Progenitor cell of endocrine pancreas (in vitro differentiated cells): ENCODE results near the gene ALAS1. TPM values are rescaled to one million over a fixed set of nuclear protein-coding genes. Genes with fewer than 3 reads are reported as not detected.

Experiments
- DNase-seq: peaks from one replicate; pipeline ENCODE4 v3.0.0; 2021; ENCODE audit warnings: low spot score; ENCODE audit not compliant: unreplicated experiment
- H3K27ac Mint-ChIP-seq: 2 replicates; pipeline ENCODE4 v1.8.0; 2021; ENCODE audit warnings: mild to moderate bottlenecking, moderate library complexity, mixed read lengths
- H3K27me3 Mint-ChIP-seq: 2 replicates; pipeline ENCODE4 v1.8.0; 2021; ENCODE audit warnings: mixed read lengths
- H3K36me3 Mint-ChIP-seq: 2 replicates; pipeline ENCODE4 v1.8.0; 2022; ENCODE audit warnings: mixed read lengths; ENCODE audit not compliant: insufficient read depth
- H3K4me1 Mint-ChIP-seq: 2 replicates; pipeline ENCODE4 v1.8.0; 2021; ENCODE audit warnings: low read depth, mixed read lengths
- H3K4me3 Mint-ChIP-seq: 2 replicates; pipeline ENCODE4 v1.8.0; 2021; ENCODE audit warnings: low read depth, mild to moderate bottlenecking, moderate library complexity, mixed read lengths
- H3K9me3 Mint-ChIP-seq: 2 replicates; pipeline ENCODE4 v1.8.0; 2021; ENCODE audit warnings: low read depth, mixed read lengths
- CTCF ChIP-seq: fragments of 200-600 bp; sonication (generic); IDR thresholded peaks from one replicate; pipeline ENCODE4 v1.5.0; 2021; ENCODE audit warnings: antibody characterized with exemption, mild to moderate bottlenecking; ENCODE audit not compliant: unreplicated experiment
- total RNA-seq: library from RNA; stranded (reverse); gene quantifications from 2 replicates; pipeline ENCODE4 v1.2.1, GENCODE V29; 2021

Gene ALAS1
- total RNA-seq, 1 donor from 2014 or later = 32.2 TPM

DNA sequence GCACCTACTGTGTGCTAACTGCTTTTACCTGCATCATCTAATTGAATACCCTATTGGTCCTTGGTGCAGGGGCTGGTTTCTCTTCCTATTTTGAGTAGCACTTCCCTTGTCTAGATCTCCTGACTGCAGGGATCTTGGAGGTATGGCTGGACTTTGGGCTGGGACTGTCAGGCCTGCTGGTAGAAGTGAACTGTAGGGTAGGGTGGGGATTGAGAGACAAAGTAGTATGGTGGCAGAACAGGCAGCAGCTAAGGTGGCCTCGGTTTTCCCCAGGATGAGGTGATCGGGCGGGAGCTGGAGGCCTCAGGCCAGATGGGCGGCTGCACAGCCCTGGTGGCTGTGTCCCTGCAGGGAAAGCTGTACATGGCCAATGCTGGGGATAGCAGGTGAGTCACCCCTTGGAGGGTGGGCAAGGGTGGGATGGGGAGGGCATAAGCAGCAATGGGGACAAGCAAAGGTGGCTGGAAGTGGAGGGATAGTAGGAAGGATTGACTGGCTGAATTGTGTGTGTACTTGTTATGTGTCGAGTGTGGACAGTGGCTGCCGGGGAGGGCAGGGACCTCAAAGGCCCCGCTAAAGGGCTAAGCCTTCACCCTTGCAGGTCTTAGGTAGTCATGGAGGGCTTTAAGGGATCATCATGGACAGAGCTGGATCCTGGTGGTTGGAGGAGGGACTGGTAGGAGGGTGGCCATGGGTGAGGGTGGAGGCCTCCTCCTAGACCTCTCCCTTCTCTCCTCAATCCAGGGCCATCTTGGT lies 49.6 kb downstream of the ALAS1 start:
- H3K36me3 Mint-ChIP-seq = peaks cover 6% of the 10 kb centered on the region
- no peaks in the 10 kb centered on the region for H3K9me3 Mint-ChIP-seq
- peaks cover 32% of the 10 kb centered on the region for H3K27me3 Mint-ChIP-seq
- H3K4me3 Mint-ChIP-seq = no peak overlapping the region
- H3K4me1 Mint-ChIP-seq = no peaks in the 10 kb centered on the region
- no peak for TF ChIP-seq CTCF
- no peak for DNase-seq
- no peak overlapping the region for H3K27ac Mint-ChIP-seq

- H3K4me3 Mint-ChIP-seq = no peak overlapping the region
- H3K36me3 Mint-ChIP-seq = peaks cover 8% of the 10 kb centered on the region
- H3K4me1 Mint-ChIP-seq = no peaks in the 10 kb centered on the region
- no peak for DNase-seq
- no peak for TF ChIP-seq CTCF
- H3K27me3 Mint-ChIP-seq = peaks cover 31% of the 10 kb centered on the region
- H3K9me3 Mint-ChIP-seq = no peaks in the 10 kb centered on the region
- H3K27ac Mint-ChIP-seq = no peak overlapping the region
Observed at GRCh38 chr3:52248165-52248541, 50.2 kb downstream of the ALAS1 start.

GRCh38 chr3:52248816-52249547 lies 51.0 kb downstream of the ALAS1 start:
- DNase-seq = no peak
- TF ChIP-seq CTCF = no peak
- peaks cover 11% of the 10 kb centered on the region for H3K36me3 Mint-ChIP-seq
- no peaks in the 10 kb centered on the region for H3K4me1 Mint-ChIP-seq
- no peaks in the 10 kb centered on the region for H3K9me3 Mint-ChIP-seq
- no peak overlapping the region for H3K4me3 Mint-ChIP-seq
- H3K27me3 Mint-ChIP-seq = peaks cover 26% of the 10 kb centered on the region
- peak overlapping the region; percentile 76 for H3K27ac Mint-ChIP-seq

DNA sequence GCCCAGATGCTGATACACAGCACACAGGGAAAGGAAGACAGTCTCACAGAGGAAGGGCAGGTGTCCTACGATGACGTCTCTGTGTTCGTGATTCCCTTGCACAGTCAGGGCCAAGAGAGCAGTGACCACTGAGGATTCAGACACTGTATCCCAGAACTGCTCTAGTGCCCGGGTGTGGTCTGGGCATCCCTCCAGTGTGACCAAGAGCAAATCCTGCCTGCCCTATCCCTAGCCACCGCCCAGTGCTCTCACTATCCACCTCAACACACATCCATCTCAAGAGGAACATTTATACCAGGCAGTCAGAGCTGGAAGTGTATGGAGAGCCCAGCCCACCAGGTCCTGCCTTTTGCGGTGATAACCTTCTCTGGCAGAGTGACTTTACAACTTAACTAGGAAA lies 51.7 kb downstream of the ALAS1 start:
- H3K4me3 Mint-ChIP-seq = no peak overlapping the region
- peaks cover 13% of the 10 kb centered on the region for H3K36me3 Mint-ChIP-seq
- H3K27ac Mint-ChIP-seq = peak overlapping the region; percentile 65
- no peaks in the 10 kb centered on the region for H3K9me3 Mint-ChIP-seq
- no peak for TF ChIP-seq CTCF
- no peaks in the 10 kb centered on the region for H3K4me1 Mint-ChIP-seq
- DNase-seq = no peak
- H3K27me3 Mint-ChIP-seq = peaks cover 20% of the 10 kb centered on the region

GRCh38 chr3:52250122-52250521 lies 52.2 kb downstream of the ALAS1 start:
- Mint-ChIP-seq H3K4me3 (no peak overlapping the region), H3K27ac (no peak overlapping the region), H3K36me3 (peaks cover 13% of the 10 kb centered on the region)

More at GRCh38 chr3:52250122-52250521, 52.2 kb downstream of the ALAS1 start:
- H3K9me3 Mint-ChIP-seq = no peaks in the 10 kb centered on the region
- no peaks in the 10 kb centered on the region for H3K4me1 Mint-ChIP-seq
- no peak for DNase-seq
- peaks cover 16% of the 10 kb centered on the region for H3K27me3 Mint-ChIP-seq
- no peak for TF ChIP-seq CTCF
